HG03571 (cell line): ENCODE measurements around the gene TENM3.

Experiments
- ATAC-seq: cut with Tn5 transposase; IDR thresholded peaks from one replicate; pipeline ENCODE4 v1.9.1; 2021; ENCODE audit not compliant: unreplicated experiment

TENM3 gene

GRCh38 chr4:182826391-182826790 is 583.2 kb downstream of the TENM3 start:
- ATAC-seq = peak; percentile 71

- ATAC-seq = no peak
Observed at GRCh38 chr4:182827166-182827565, 584.0 kb downstream of the TENM3 start.

GRCh38 chr4:182827954-182828353 is 584.8 kb downstream of the TENM3 start:
- ATAC-seq = no peak

GRCh38 chr4:182828360-182829025 is 585.3 kb downstream of the TENM3 start:
- no peak for ATAC-seq

- ATAC-seq = no peak
Observed at GRCh38 chr4:182829196-182829595, 586.0 kb downstream of the TENM3 start.

GRCh38 chr4:182831376-182831775 is 588.2 kb downstream of the TENM3 start:
- ATAC-seq = no peak

- no peak for ATAC-seq
Observed at GRCh38 chr4:182832352-182833120, 589.3 kb downstream of the TENM3 start.

- ATAC-seq = no peak
Observed at GRCh38 chr4:182835006-182835740, 592.0 kb downstream of the TENM3 start.

- ATAC-seq = no peak
Observed at GRCh38 chr4:182837831-182838230, 594.6 kb downstream of the TENM3 start.

- no peak for ATAC-seq
Observed at GRCh38 chr4:182838535-182838934, 595.3 kb downstream of the TENM3 start.

- no peak for ATAC-seq
Observed at GRCh38 chr4:182839256-182839655, 596.1 kb downstream of the TENM3 start.

- no peak for ATAC-seq
Observed at GRCh38 chr4:182840108-182840507, 596.9 kb downstream of the TENM3 start.

GRCh38 chr4:182842104-182842600 is 599.0 kb downstream of the TENM3 start:
- ATAC-seq = no peak

GRCh38 chr4:182842759-182843390 is 599.7 kb downstream of the TENM3 start:
- ATAC-seq = no peak

- ATAC-seq = no peak
Observed at GRCh38 chr4:182843808-182844325, 600.7 kb downstream of the TENM3 start.

- ATAC-seq = no peak
Observed at GRCh38 chr4:182845618-182846017, 602.4 kb downstream of the TENM3 start.

GRCh38 chr4:182846036-182846435 is 602.8 kb downstream of the TENM3 start:
- ATAC-seq = no peak

- ATAC-seq = no peak
Observed at GRCh38 chr4:182847576-182848450, 604.6 kb downstream of the TENM3 start.

GRCh38 chr4:182848685-182849084 is 605.5 kb downstream of the TENM3 start:
- ATAC-seq = no peak
